NT2/D1 (cell line): ENCODE results near the gene ANKMY2.

ENCODE experiments used
- SUZ12 ChIP-seq: IDR thresholded peaks from 2 replicates; pipeline ENCODE4 v1.6.1; 2011; ENCODE audit not compliant: insufficient read length, insufficient read depth; ENCODE audit errors: extremely low read depth
- YY1 ChIP-seq: IDR thresholded peaks from 2 replicates; pipeline ENCODE4 v1.6.1; 2011; ENCODE audit not compliant: insufficient read length, insufficient read depth
- ZNF274 ChIP-seq: IDR thresholded peaks from 2 replicates; pipeline ENCODE4 v1.6.1; 2011; ENCODE audit warnings: mild to moderate bottlenecking, low read depth, low read length

- TF ChIP-seq SUZ12: no peak
- TF ChIP-seq ZNF274: no peak
- TF ChIP-seq YY1: no peak
Observed at GRCh38 chr7:16615228-16615627, 30.3 kb downstream of the ANKMY2 start.
